Endothelial cell of umbilical vein (primary cell): ENCODE results near the gene LDHB. TPM values are rescaled to one million over a fixed set of nuclear protein-coding genes. Genes with fewer than 3 reads are reported as not detected.

Experiments
- BruUV-seq: library from RNA; stranded (reverse); fragments of 400-500 nt; replicated peaks from 2 replicates; lab custom pipeline; 2021; lab: Mats Ljungman, UMichigan
- CTCF ChIA-PET: fragments of 300-600, 350-600 bp; sonication (Branson Sonifier 250); formaldehyde crosslinking; loops from one replicate; lab custom pipeline; 2021; ENCODE audit warnings: antibody characterized with exemption, inconsistent platforms; lab: Charles Lee
- POLR2A ChIA-PET: fragments of 300-600, 350-600 bp; sonication (Branson Sonifier 250); formaldehyde crosslinking; loops from one replicate; lab custom pipeline; 2021; ENCODE audit warnings: antibody characterized with exemption, inconsistent platforms; lab: Charles Lee
- DNase-seq: peaks from one replicate; pipeline ENCODE4 v3.0.0-alpha.2; 2011; ENCODE audit warnings: low read depth, low spot score
- FAIRE-seq: peaks from 2 replicates; lab custom pipeline; 2011; peaks lifted over from hg19 to GRCh38; lab: Jason Lieb, UNC
- H2AFZ ChIP-seq: 2 replicates; pipeline ENCODE4 v1.6.0; 2012; ENCODE audit warnings: low read depth, low read length, control low read depth, inconsistent platforms
- H3K27ac ChIP-seq: 2 replicates; pipeline ENCODE4 v1.5.1; 2011; ENCODE audit warnings: low read depth, mild to moderate bottlenecking, control low read depth, low read length, moderate library complexity; ENCODE audit not compliant: insufficient read depth
- H3K27me3 ChIP-seq, 2 experiments: 2 replicates each; pipeline versions ENCODE4 v1.6.0 to v1.6.1; 2011; ENCODE audit warnings: low read length in 2 of 2, mixed read lengths in 1 of 2; ENCODE audit not compliant: control insufficient read depth in 2 of 2, insufficient read depth in 2 of 2
- H3K36me3 ChIP-seq, 2 experiments: 2 replicates in 1 of 2; 3 replicates in 1 of 2; pipeline ENCODE4 v1.5.1; 2011; ENCODE audit warnings: low read length in 2 of 2, mild to moderate bottlenecking in 1 of 2, moderate library complexity in 1 of 2; ENCODE audit not compliant: control insufficient read depth in 2 of 2, insufficient read depth in 2 of 2; ENCODE audit errors: extremely low read depth in 1 of 2
- H3K4me1 ChIP-seq: 3 replicates; pipeline ENCODE4 v1.5.1; 2011; ENCODE audit warnings: mild to moderate bottlenecking, low read length; ENCODE audit not compliant: control insufficient read depth, insufficient read depth; ENCODE audit errors: extremely low read depth
- H3K4me2 ChIP-seq: 2 replicates; pipeline ENCODE4 v1.6.1; 2011; ENCODE audit warnings: low read length, control low read depth, mixed read lengths; ENCODE audit not compliant: insufficient read depth
- H3K4me3 ChIP-seq, 3 experiments: fragments of 200-600 bp in 1 of 3; sonication (generic), shearing (Covaris generic) in 1 of 3; replicated peaks in 1 of 3; 2 replicates each; pipeline ENCODE4 v1.5.1; 2011 to 2016; ENCODE audit warnings: control low read depth in 3 of 3, low read length in 3 of 3, mild to moderate bottlenecking in 2 of 3, inconsistent platforms in 1 of 3, low read depth in 1 of 3, moderate library complexity in 1 of 3; ENCODE audit not compliant: insufficient read depth in 1 of 3
- H3K79me2 ChIP-seq: 2 replicates; pipeline ENCODE4 v1.6.0; 2012; ENCODE audit warnings: low read length, inconsistent platforms; ENCODE audit not compliant: control insufficient read depth, insufficient read depth
- H3K9ac ChIP-seq: replicated peaks from 2 replicates; pipeline ENCODE3; 2011; ENCODE audit warnings: low read length, control low read depth; ENCODE audit not compliant: insufficient read depth; ENCODE audit errors: extremely low read depth
- H3K9me1 ChIP-seq: replicated peaks from 3 replicates; pipeline ENCODE4 v1.6.0; 2011; ENCODE audit warnings: mild to moderate bottlenecking, low read length; ENCODE audit not compliant: control insufficient read depth, insufficient read depth; ENCODE audit errors: extremely low read depth
- H3K9me3 ChIP-seq: replicated peaks from 2 replicates; pipeline ENCODE4 v1.5.1; 2012; ENCODE audit warnings: low read length, inconsistent platforms; ENCODE audit not compliant: control insufficient read depth, insufficient read depth
- H4K20me1 ChIP-seq: replicated peaks from 2 replicates; pipeline ENCODE3; 2011; ENCODE audit warnings: mild to moderate bottlenecking, low read length; ENCODE audit not compliant: control insufficient read depth, insufficient read depth; ENCODE audit errors: extremely low read depth
- CTCF ChIP-seq, 2 donors: IDR thresholded peaks; 1 replicate in 1 of 2; 2 replicates in 1 of 2; pipeline ENCODE4 v1.5.1; 2011; ENCODE audit warnings: low read length in 2 of 2, mild to moderate bottlenecking in 2 of 2, moderate library complexity in 2 of 2, control low read depth in 1 of 2, inconsistent platforms in 1 of 2, low read depth in 1 of 2; ENCODE audit not compliant: insufficient read depth in 1 of 2; ENCODE audit errors: extremely low read depth in 1 of 2
- EZH2 ChIP-seq: IDR thresholded peaks from 2 replicates; pipeline ENCODE4 v1.6.1; 2012; ENCODE audit warnings: borderline replicate concordance, low read depth, mild to moderate bottlenecking, moderate library complexity, low read length, inconsistent platforms; ENCODE audit not compliant: severe bottlenecking
- FOS ChIP-seq: IDR thresholded peaks from 2 replicates; pipeline ENCODE4 v1.6.1; 2011; ENCODE audit warnings: mild to moderate bottlenecking, low read length, moderate library complexity, borderline replicate concordance; ENCODE audit not compliant: insufficient read depth
- GATA2 ChIP-seq: IDR thresholded peaks from 2 replicates; pipeline ENCODE4 v1.7.0; 2011; ENCODE audit warnings: low read depth, mild to moderate bottlenecking, moderate library complexity, mixed read lengths, low read length; ENCODE audit not compliant: insufficient read length, insufficient read depth
- JUN ChIP-seq: IDR thresholded peaks from 2 replicates; pipeline ENCODE4 v1.6.1; 2011; ENCODE audit warnings: borderline replicate concordance, low read depth; ENCODE audit not compliant: insufficient read length, insufficient read depth
- MYC ChIP-seq: IDR thresholded peaks from one replicate; pipeline ENCODE4 v1.6.1; 2011; ENCODE audit warnings: mild to moderate bottlenecking, low read depth, low read length
- POLR2A ChIP-seq: IDR thresholded peaks from 2 replicates; pipeline ENCODE4 v1.6.1; 2012; ENCODE audit warnings: low read depth, mild to moderate bottlenecking, control low read depth, low read length
- POLR2AphosphoS5 ChIP-seq: IDR thresholded peaks from 2 replicates; pipeline ENCODE4 v1.6.1; 2012; ENCODE audit warnings: low read depth, mild to moderate bottlenecking, control low read depth, low read length, moderate library complexity; ENCODE audit not compliant: insufficient read depth
- dilution Hi-C: fragments of 300-500 bp; cut with MboI; formaldehyde crosslinking; loops from one replicate; pipeline ENCODE4 v1.15.0; 2019; ENCODE audit warnings: low sequenced_read_pairs; ENCODE audit not compliant: extremely low pct_ligation_motif_present
- intact Hi-C: fragments of 100-400 bp; cut with micrococcal nuclease; formaldehyde crosslinking; loops from one replicate; pipeline ENCODE4 v1.10.0; 2022
- polyA plus RNA-seq, 4 experiments: library from polyadenylated mRNA; depleted of rRNA in 3 of 4; stranded (reverse) in 3 of 4; unstranded in 1 of 4; fragments of >200 nt; gene quantifications; 2 replicates each; pipeline versions ENCODE4 v1.2.1 to v1.2.3, GENCODE V29; 2011 to 2012; ENCODE audit warnings: missing spikeins in 1 of 4
- total RNA-seq: library from RNA; stranded (reverse); gene quantifications from 2 replicates; pipeline ENCODE4 v1.2.3, GENCODE V29; 2021

LDHB gene
- total and polyA plus RNA-seq, 2 donors (not counting 3 experiments of a cell fraction or from before 2014, with no cell fraction given), result 437 to 670 TPM

GRCh38 chr12:21615431-21615830 lies 42.2 kb downstream of the LDHB start:
- no TSS peak for BruUV-seq
- Histone ChIP-seq H3K27ac (peak overlapping the region; percentile 37), H3K4me3 (no peak overlapping the region), H3K4me2 (peak overlapping the region; percentile 47), H4K20me1 (no peaks in the 10 kb centered on the region), H3K9me3 (no peaks in the 10 kb centered on the region), H3K27me3 (no peaks in the 10 kb centered on the region), H3K36me3 (no peaks in the 10 kb centered on the region), H3K9ac (no peak overlapping the region), H2AFZ (no peak overlapping the region), H3K4me1 (peaks cover 22% of the 10 kb centered on the region), H3K9me1 (no peaks in the 10 kb centered on the region), H3K79me2 (no peaks in the 10 kb centered on the region)
- ChIA-PET POLR2A (no interaction called here), CTCF (interaction anchor here (1.0 kb wide), 1 partner anchor 65 kb away, joined by 4 read pairs; no protein-coding TSS in a partner anchor)
- dilution Hi-C loops, result no loop called here
- DNase-seq, result peak; percentile 92
- no peak for TF ChIP-seq CTCF (IDR thresholded peaks at IDR 0.05; ENCODE audit: extremely low read depth in 1 of 2, insufficient read depth in 1 of 2, low read depth in 1 of 2, low read length in 2 of 2)
- no peak for TF ChIP-seq POLR2A
- peak; percentile 76 for TF ChIP-seq JUN
- TF ChIP-seq GATA2, result peak; percentile 80
- peak; percentile 92 for TF ChIP-seq FOS
- FAIRE-seq, result peak; percentile 56
- intact Hi-C loops, result loop anchor here (1.0 kb wide), 1 partner anchor 42 kb away; the partner anchor contains the start of gene LDHB

- no peaks in the 10 kb centered on the region for H3K27me3 ChIP-seq
- no peak for FAIRE-seq
- no peaks in the 10 kb centered on the region for H3K79me2 ChIP-seq
- H3K9me3 ChIP-seq, result no peaks in the 10 kb centered on the region
- no peak for DNase-seq
- no peak for TF ChIP-seq POLR2A
- TF ChIP-seq POLR2AphosphoS5, result no peak
- TF ChIP-seq EZH2, result no peak
- TF ChIP-seq MYC, result no peak
- peak; percentile 27 for TF ChIP-seq GATA2
- no peak for TF ChIP-seq FOS
- H3K9me1 ChIP-seq, result no peaks in the 10 kb centered on the region
- H2AFZ ChIP-seq, result no peak overlapping the region
- peak overlapping the region; percentile 47 for H3K4me2 ChIP-seq
- H3K4me1 ChIP-seq, result peaks cover 22% of the 10 kb centered on the region
- intact Hi-C loops (no loop called here), dilution Hi-C loops (no loop called here)
- H3K27ac ChIP-seq, result no peak overlapping the region
- CTCF ChIA-PET, result interaction anchor here (1.2 kb wide), 1 partner anchor 16 kb away, joined by 4 read pairs; no protein-coding TSS in a partner anchor
- no peak overlapping the region for H3K4me3 ChIP-seq
- BruUV-seq, result no TSS peak
- no peak overlapping the region for H3K9ac ChIP-seq
- no peaks in the 10 kb centered on the region for H3K36me3 ChIP-seq
- POLR2A ChIA-PET, result no interaction called here
- H4K20me1 ChIP-seq, result no peaks in the 10 kb centered on the region
These were observed 43.1 kb downstream of the LDHB start for GRCh38 chr12:21614506-21614905.
